ENCODE data around the gene NLRC5.

The NLRC5 gene

GRCh38 chr16:57133031-57133430, 143.7 kb downstream of the NLRC5 start:
- no peaks in the 10 kb centered on the region for H3K9me3 ChIP-seq (ENCODE audit: control insufficient read depth, insufficient read depth, low read length)
- no peaks in the 10 kb centered on the region for H3K27me3 ChIP-seq (ENCODE audit: control insufficient read depth, low read length)
- no peaks in the 10 kb centered on the region for H3K9me2 ChIP-seq (replicated peaks; ENCODE audit: control insufficient read depth, low read length)
- no peak overlapping the region for H3K4me2 ChIP-seq (ENCODE audit: low read length)
- no peaks in the 10 kb centered on the region for H4K20me1 ChIP-seq (ENCODE audit: control insufficient read depth, insufficient read depth, low read depth, low read length)
- no peak overlapping the region for H3K4me3 ChIP-seq (ENCODE audit: low read length)
- H3K27ac ChIP-seq (ENCODE audit: low read depth, low read length) = no peak overlapping the region
- H3K79me2 ChIP-seq (ENCODE audit: control insufficient read depth, low read length) = no peaks in the 10 kb centered on the region
- H3K36me3 ChIP-seq (ENCODE audit: control insufficient read depth, low read length) = no peaks in the 10 kb centered on the region
- H3F3A ChIP-seq (ENCODE audit: control insufficient read depth, insufficient read depth) = no peaks in the 10 kb centered on the region
- peaks cover 25% of the 10 kb centered on the region for H3K4me1 ChIP-seq (ENCODE audit: control insufficient read depth, low read length)
- TF ChIP-seq, protein P1, sequence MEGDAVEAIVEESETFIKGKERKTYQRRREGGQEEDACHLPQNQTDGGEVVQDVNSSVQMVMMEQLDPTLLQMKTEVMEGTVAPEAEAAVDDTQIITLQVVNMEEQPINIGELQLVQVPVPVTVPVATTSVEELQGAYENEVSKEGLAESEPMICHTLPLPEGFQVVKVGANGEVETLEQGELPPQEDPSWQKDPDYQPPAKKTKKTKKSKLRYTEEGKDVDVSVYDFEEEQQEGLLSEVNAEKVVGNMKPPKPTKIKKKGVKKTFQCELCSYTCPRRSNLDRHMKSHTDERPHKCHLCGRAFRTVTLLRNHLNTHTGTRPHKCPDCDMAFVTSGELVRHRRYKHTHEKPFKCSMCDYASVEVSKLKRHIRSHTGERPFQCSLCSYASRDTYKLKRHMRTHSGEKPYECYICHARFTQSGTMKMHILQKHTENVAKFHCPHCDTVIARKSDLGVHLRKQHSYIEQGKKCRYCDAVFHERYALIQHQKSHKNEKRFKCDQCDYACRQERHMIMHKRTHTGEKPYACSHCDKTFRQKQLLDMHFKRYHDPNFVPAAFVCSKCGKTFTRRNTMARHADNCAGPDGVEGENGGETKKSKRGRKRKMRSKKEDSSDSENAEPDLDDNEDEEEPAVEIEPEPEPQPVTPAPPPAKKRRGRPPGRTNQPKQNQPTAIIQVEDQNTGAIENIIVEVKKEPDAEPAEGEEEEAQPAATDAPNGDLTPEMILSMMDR (IDR thresholded peaks at IDR 0.05; ENCODE audit: low read depth, low read length, poor library complexity, severe bottlenecking) = no peak
- no peak for TF ChIP-seq EZH2phosphoT487 (IDR thresholded peaks at IDR 0.05; ENCODE audit: borderline replicate concordance, low read length)

Data from DOHH2 (cell line).